H1 (cell line): ENCODE results near the gene RNF4. TPM values are rescaled to one million over a fixed set of nuclear protein-coding genes. Genes with fewer than 3 reads are reported as not detected.

Experiments
- CTCF ChIA-PET: fragments of 300-600 bp; sonication (Branson Sonifier 250); formaldehyde crosslinking; loops from one replicate; lab custom pipeline; 2021; ENCODE audit not compliant: partially characterized antibody; lab: Charles Lee
- POLR2A ChIA-PET: fragments of 300-600 bp; sonication (Branson Sonifier 250); formaldehyde crosslinking; loops from one replicate; lab custom pipeline; 2021; ENCODE audit warnings: inconsistent platforms; ENCODE audit not compliant: partially characterized antibody; lab: Charles Lee
- DNase-seq, 2 experiments: peaks; one replicate each; pipeline versions ENCODE4 v3.0.0 to v3.0.0-alpha.2; 2010 to 2022; ENCODE audit warnings: low spot score in 2 of 2, low read depth in 1 of 2, mixed read lengths in 1 of 2
- FAIRE-seq: peaks from 2 replicates; lab custom pipeline; 2011; peaks lifted over from hg19 to GRCh38; lab: Jason Lieb, UNC
- H2AFZ ChIP-seq: 2 replicates; pipeline ENCODE4 v1.8.1; 2012; ENCODE audit warnings: low read length, inconsistent platforms
- H2AK5ac ChIP-seq: 2 replicates; pipeline ENCODE4 v1.6.1; 2013; ENCODE audit warnings: low read depth, low read length
- H2BK120ac ChIP-seq: replicated peaks from 2 replicates; pipeline ENCODE3; 2013; ENCODE audit warnings: low read depth, low read length, inconsistent platforms
- H2BK12ac ChIP-seq: 2 replicates; pipeline ENCODE4 v1.6.1; 2013; ENCODE audit warnings: low read depth, low read length
- H2BK15ac ChIP-seq: 2 replicates; pipeline ENCODE4 v1.6.1; 2013; ENCODE audit warnings: low read length
- H2BK20ac ChIP-seq: 2 replicates; pipeline ENCODE4 v1.6.1; 2013; ENCODE audit warnings: low read length
- H2BK5ac ChIP-seq: 2 replicates; pipeline ENCODE4 v1.6.1; 2013; ENCODE audit warnings: low read depth, low read length
- H3K14ac ChIP-seq: 2 replicates; pipeline ENCODE4 v1.6.1; 2013; ENCODE audit warnings: inconsistent platforms; ENCODE audit not compliant: insufficient read length
- H3K18ac ChIP-seq: 2 replicates; pipeline ENCODE4 v1.6.1; 2013; ENCODE audit warnings: low read length; ENCODE audit errors: extremely low read depth
- H3K23ac ChIP-seq: 2 replicates; pipeline ENCODE4 v1.6.1; 2013; ENCODE audit warnings: inconsistent platforms; ENCODE audit not compliant: insufficient read length
- H3K23me2 ChIP-seq: 2 replicates; pipeline ENCODE4 v1.6.1; 2013; ENCODE audit warnings: low read depth, low read length
- H3K27ac ChIP-seq: 2 replicates; pipeline ENCODE4 v1.6.1; 2011; ENCODE audit warnings: low read depth, low read length, inconsistent platforms
- H3K27me3 ChIP-seq, 4 experiments: replicated peaks in 1 of 4; 1 replicate in 1 of 4; 2 replicates in 3 of 4; pipeline versions ENCODE4 v1.6.1 to v1.8.1; 2011 to 2013; ENCODE audit warnings: low read length in 3 of 4, mild to moderate bottlenecking in 3 of 4, inconsistent platforms in 2 of 4, mixed read lengths in 2 of 4, moderate library complexity in 1 of 4; ENCODE audit not compliant: control insufficient read depth in 3 of 4, insufficient read depth in 3 of 4; ENCODE audit errors: extremely low read depth in 1 of 4
- H3K36me3 ChIP-seq, 4 experiments: 2 replicates each; pipeline versions ENCODE4 v1.6.1 to v1.8.1; 2011 to 2013; ENCODE audit warnings: mild to moderate bottlenecking in 4 of 4, low read length in 3 of 4, moderate library complexity in 2 of 4, control low read depth in 1 of 4, inconsistent platforms in 1 of 4; ENCODE audit not compliant: insufficient read depth in 4 of 4, control insufficient read depth in 2 of 4
- H3K4ac ChIP-seq: replicated peaks from 2 replicates; pipeline ENCODE3; 2013; ENCODE audit warnings: low read length, low read depth, mixed read lengths, inconsistent platforms; ENCODE audit not compliant: insufficient read length
- H3K4me1 ChIP-seq, 4 experiments: replicated peaks in 1 of 4; 1 replicate in 1 of 4; 2 replicates in 3 of 4; pipeline versions ENCODE4 v1.6.1 to v1.8.1; 2011 to 2013; ENCODE audit warnings: low read length in 3 of 4, inconsistent platforms in 2 of 4, mixed read lengths in 1 of 4; ENCODE audit not compliant: insufficient read depth in 4 of 4, control insufficient read depth in 3 of 4
- H3K4me2 ChIP-seq, 2 experiments: 2 replicates each; pipeline versions ENCODE4 v1.6.1 to v1.8.1; 2011 to 2013; ENCODE audit warnings: low read depth in 2 of 2, low read length in 2 of 2, control low read depth in 1 of 2, inconsistent platforms in 1 of 2, mild to moderate bottlenecking in 1 of 2; ENCODE audit not compliant: insufficient read depth in 1 of 2
- H3K4me3 ChIP-seq, 4 experiments: fragments of 200-600, 300-600 bp in 1 of 4; sonication (generic), shearing (Covaris generic), sonication (Bioruptor Twin) in 1 of 4; 2 replicates each; pipeline versions ENCODE4 v1.5.1 to v1.8.1; 2011 to 2016; ENCODE audit warnings: low read length in 4 of 4, low read depth in 3 of 4, control low read depth in 2 of 4, inconsistent platforms in 2 of 4, mild to moderate bottlenecking in 2 of 4, mixed read lengths in 1 of 4, moderate library complexity in 1 of 4; ENCODE audit not compliant: insufficient read depth in 2 of 4; ENCODE audit errors: extremely low read depth in 1 of 4
- H3K56ac ChIP-seq: replicated peaks from 2 replicates; pipeline ENCODE3; 2013; ENCODE audit warnings: low read depth, mild to moderate bottlenecking, mixed read lengths, low read length, inconsistent platforms; ENCODE audit not compliant: insufficient read length
- H3K79me1 ChIP-seq: 2 replicates; pipeline ENCODE4 v1.6.1; 2013; ENCODE audit warnings: low read depth, low read length, control low read depth
- H3K79me2 ChIP-seq, 2 experiments: 2 replicates each; pipeline versions ENCODE4 v1.6.1 to v1.8.1; 2012 to 2013; ENCODE audit warnings: low read length in 2 of 2, mild to moderate bottlenecking in 2 of 2, inconsistent platforms in 1 of 2; ENCODE audit not compliant: insufficient read depth in 2 of 2, control insufficient read depth in 1 of 2
- H3K9ac ChIP-seq, 4 experiments: replicated peaks in 1 of 4; 1 replicate in 1 of 4; 2 replicates in 3 of 4; pipeline versions ENCODE4 v1.6.1 to v1.8.1; 2011 to 2013; ENCODE audit warnings: low read depth in 3 of 4, low read length in 3 of 4, control low read depth in 2 of 4, mild to moderate bottlenecking in 2 of 4, moderate library complexity in 2 of 4, inconsistent platforms in 1 of 4; ENCODE audit errors: extremely low read depth in 1 of 4
- H3K9me3 ChIP-seq, 2 experiments: 2 replicates each; pipeline versions ENCODE4 v1.6.1 to v1.8.1; 2012 to 2013; ENCODE audit warnings: mild to moderate bottlenecking in 2 of 2, moderate library complexity in 2 of 2, control low read depth in 1 of 2, inconsistent platforms in 1 of 2, low read depth in 1 of 2, low read length in 1 of 2, mixed read lengths in 1 of 2; ENCODE audit not compliant: insufficient read depth in 2 of 2
- H4K20me1 ChIP-seq, 2 experiments: replicated peaks in 1 of 2; 2 replicates each; pipeline versions ENCODE3 to v1.8.1; 2011 to 2013; ENCODE audit warnings: inconsistent platforms in 2 of 2, low read length in 2 of 2, mild to moderate bottlenecking in 1 of 2; ENCODE audit not compliant: insufficient read depth in 2 of 2, control insufficient read depth in 1 of 2
- H4K5ac ChIP-seq: 2 replicates; pipeline ENCODE4 v1.6.1; 2013; ENCODE audit warnings: low read length, low read depth, mixed read lengths, inconsistent platforms; ENCODE audit not compliant: insufficient read length
- H4K8ac ChIP-seq: 2 replicates; pipeline ENCODE4 v1.8.0; 2013; ENCODE audit warnings: mild to moderate bottlenecking, moderate library complexity, low read length, inconsistent platforms; ENCODE audit not compliant: insufficient read depth; ENCODE audit errors: extremely low read depth
- H4K91ac ChIP-seq: replicated peaks from 2 replicates; pipeline ENCODE3; 2013; ENCODE audit warnings: low read length, mixed read lengths, inconsistent platforms; ENCODE audit not compliant: insufficient read length
- CBX5 ChIP-seq: fragments of 300-800, 300-1000 bp; sonication (generic); IDR thresholded peaks from 2 replicates; pipeline ENCODE4 v1.7.1; 2016; ENCODE audit warnings: antibody characterized with exemption, low read length, low read depth
- GABPA ChIP-seq: IDR thresholded peaks from 2 replicates; pipeline ENCODE4 v1.6.1; 2011; ENCODE audit warnings: mild to moderate bottlenecking, low read length, moderate library complexity, borderline replicate concordance; ENCODE audit not compliant: insufficient read depth
- GTF2F1 ChIP-seq: IDR thresholded peaks from 2 replicates; pipeline ENCODE4 v1.6.1; 2012; ENCODE audit warnings: low read depth, low read length, improper control_type of control experiment, borderline replicate concordance
- POLR2AphosphoS5 ChIP-seq: IDR thresholded peaks from 2 replicates; pipeline ENCODE4 v1.6.1; 2011; ENCODE audit warnings: low read depth, low read length
- RAD21 ChIP-seq, 2 experiments: IDR thresholded peaks in 1 of 2; conservative IDR thresholded peaks in 1 of 2; 2 replicates each; pipeline ENCODE4 v1.6.1; 2011; ENCODE audit warnings: low read depth in 2 of 2, low read length in 2 of 2, improper control_type of control experiment in 1 of 2, inconsistent platforms in 1 of 2, mild to moderate bottlenecking in 1 of 2, moderate library complexity in 1 of 2
- RFX5 ChIP-seq: IDR thresholded peaks from 2 replicates; pipeline ENCODE4 v1.6.1; 2011; ENCODE audit warnings: low read depth, low read length, improper control_type of control experiment, borderline replicate concordance
- SIN3A ChIP-seq, 2 experiments: IDR thresholded peaks in 1 of 2; conservative IDR thresholded peaks in 1 of 2; 2 replicates each; pipeline ENCODE4 v1.6.1; 2011 to 2012; ENCODE audit warnings: low read length in 2 of 2, improper control_type of control experiment in 1 of 2, low read depth in 1 of 2, mild to moderate bottlenecking in 1 of 2
- SP4 ChIP-seq: IDR thresholded peaks from 2 replicates; pipeline ENCODE4 v1.6.1; 2012; ENCODE audit warnings: low read length, inconsistent platforms
- TEAD4 ChIP-seq: IDR thresholded peaks from 2 replicates; pipeline ENCODE4 v1.6.1; 2012; ENCODE audit warnings: low read depth, low read length, inconsistent platforms, mixed read lengths
- WGBS, 2 experiments: shearing (Covaris generic) in 1 of 2; methylation state at CpG; one replicate each; pipeline versions ENCODE4 v1.1.6 to v1.1.7; 2013 to 2015; ENCODE audit warnings: low lambda C conversion rate in 2 of 2, mixed read lengths in 2 of 2, inconsistent platforms in 1 of 2, low coverage in 1 of 2, missing lambda C conversion rate in 1 of 2; ENCODE audit not compliant: insufficient replicate concordance in 2 of 2, insufficient coverage in 1 of 2, insufficient read length in 1 of 2; ENCODE audit errors: extremely low coverage in 1 of 2, missing lambda C conversion rate in 1 of 2; 5-methylcytosine and 5-hydroxymethylcytosine counted together
- polyA plus RNA-seq, 7 experiments: library from polyadenylated mRNA; depleted of rRNA in 3 of 7; stranded (reverse) in 5 of 7; unstranded in 2 of 7; fragments of >200 nt in 5 of 7; fragments of 200-250 nt in 2 of 7; gene quantifications; 1 replicate in 5 of 7; 2 replicates in 1 of 7; 4 replicates in 1 of 7; pipeline versions ENCODE4 v1.2.1 to v1.2.3, GENCODE V29; 2011 to 2013; ENCODE audit warnings: missing spikeins in 2 of 7, mixed read lengths in 2 of 7
- total RNA-seq: library from RNA; stranded (reverse); fragmentation: NEBNext Ultra II Directional; extraction: Animal tissue kit (Norgen Biotek cat#: 25700); gene quantifications from 2 replicates; pipeline ENCODE4 v1.2.1, GENCODE V29; 2021
- TF ChIP-seq, protein P1 (sequence below): IDR thresholded peaks from 2 replicates; pipeline ENCODE4 v1.6.1; 2012; ENCODE audit warnings: low read length, inconsistent platforms

RNF4 gene
- total and polyA plus RNA-seq, 2 of the 8 experiments (the other 6 are each of a cell fraction or from before 2014, with no cell fraction given) = 68.2 to 78.9 TPM

DNA sequence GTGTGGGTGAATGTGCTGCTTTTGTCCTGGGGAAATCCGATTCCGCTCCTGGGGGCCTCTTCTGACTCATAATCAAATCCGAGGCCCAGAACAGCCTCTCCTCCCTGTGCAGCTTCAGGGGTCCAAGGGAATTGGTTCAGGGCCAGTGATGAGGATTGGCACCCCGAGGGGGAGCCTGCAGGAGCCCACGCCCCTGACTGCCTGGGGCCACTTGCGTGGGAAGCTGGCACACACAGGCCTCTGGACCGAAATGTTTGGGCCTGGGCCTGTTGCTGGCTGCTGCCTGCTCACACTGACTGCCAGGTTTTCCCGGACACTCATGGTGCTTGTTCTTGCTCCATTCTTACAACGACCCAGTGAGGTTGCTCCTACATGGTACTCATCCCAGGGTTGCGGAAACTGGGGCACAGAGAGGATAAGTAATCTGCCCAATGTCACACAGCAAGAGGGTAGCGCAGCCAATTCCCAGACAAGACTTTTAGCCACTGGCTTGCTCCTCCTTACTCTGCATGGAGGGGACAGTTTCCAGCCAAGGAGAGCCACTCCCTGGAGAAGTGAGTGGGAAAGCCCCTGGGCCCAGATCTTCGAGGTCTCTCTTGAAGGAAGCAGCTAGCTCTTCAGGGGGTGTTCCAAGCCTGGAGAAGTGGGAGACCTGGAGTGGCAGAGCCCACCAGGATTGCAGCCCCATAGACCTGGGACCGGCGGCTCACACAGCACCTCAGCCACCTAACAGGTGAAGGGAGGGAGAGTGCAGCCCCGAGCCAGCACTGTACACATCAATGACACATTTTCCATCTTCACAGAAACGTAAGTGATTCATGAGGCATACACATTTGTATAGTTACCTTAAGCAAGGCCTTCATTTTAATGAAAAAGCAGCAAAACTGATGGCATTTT, 29.8 kb upstream of the RNF4 start:
- CTCF ChIA-PET = interaction anchor here (1.2 to 6.2 kb wide), 4 partner anchors 11 to 219 kb away, joined by 7 to 40 read pairs (median 11); no protein-coding TSS in a partner anchor
- no peak for TF ChIP-seq RAD21 (IDR thresholded peaks at IDR 0.05 in 1 of 2, conservative IDR thresholded peaks at IDR 0.05 in 1 of 2; ENCODE audit: low read depth in 2 of 2, low read length in 2 of 2)
- no peak for TF ChIP-seq SP4
- TF ChIP-seq, protein P1, sequence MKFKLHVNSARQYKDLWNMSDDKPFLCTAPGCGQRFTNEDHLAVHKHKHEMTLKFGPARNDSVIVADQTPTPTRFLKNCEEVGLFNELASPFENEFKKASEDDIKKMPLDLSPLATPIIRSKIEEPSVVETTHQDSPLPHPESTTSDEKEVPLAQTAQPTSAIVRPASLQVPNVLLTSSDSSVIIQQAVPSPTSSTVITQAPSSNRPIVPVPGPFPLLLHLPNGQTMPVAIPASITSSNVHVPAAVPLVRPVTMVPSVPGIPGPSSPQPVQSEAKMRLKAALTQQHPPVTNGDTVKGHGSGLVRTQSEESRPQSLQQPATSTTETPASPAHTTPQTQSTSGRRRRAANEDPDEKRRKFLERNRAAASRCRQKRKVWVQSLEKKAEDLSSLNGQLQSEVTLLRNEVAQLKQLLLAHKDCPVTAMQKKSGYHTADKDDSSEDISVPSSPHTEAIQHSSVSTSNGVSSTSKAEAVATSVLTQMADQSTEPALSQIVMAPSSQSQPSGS = no peak
- no peak for TF ChIP-seq TEAD4
- TF ChIP-seq POLR2AphosphoS5 = no peak
- TF ChIP-seq RFX5 = no peak
- TF ChIP-seq SIN3A (conservative IDR thresholded peaks at IDR 0.05 in 1 of 2, IDR thresholded peaks at IDR 0.05 in 1 of 2; ENCODE audit: low read depth in 1 of 2, low read length in 2 of 2) = no peak
- TF ChIP-seq GTF2F1 = no peak
- no peak for TF ChIP-seq GABPA
- no peak for TF ChIP-seq CBX5

More for the DNA sequence above, 29.8 kb upstream of the RNF4 start:
- no peak for FAIRE-seq
- no peak overlapping the region for H3K4me3 ChIP-seq
- H4K20me1 ChIP-seq = no peaks in the 10 kb centered on the region
- no peak overlapping the region for H2BK20ac ChIP-seq
- POLR2A ChIA-PET = no interaction called here
- no peaks in the 10 kb centered on the region for H3K23me2 ChIP-seq
- peak overlapping the region; percentile 3 for H4K8ac ChIP-seq
- no peak for DNase-seq
- H3K79me2 ChIP-seq = no peaks in the 10 kb centered on the region
- no peak overlapping the region for H2AFZ ChIP-seq
- no peak overlapping the region for H4K5ac ChIP-seq
- no peak overlapping the region for H3K56ac ChIP-seq
- no peak overlapping the region for H2BK5ac ChIP-seq
- H3K14ac ChIP-seq = no peak overlapping the region
- H3K4me1 ChIP-seq = peaks cover 0 to 2% (median 0%) of the 10 kb centered on the region in 4 experiments; a peak in 3 of 7 replicates
- no peak overlapping the region for H4K91ac ChIP-seq
- no peaks in the 10 kb centered on the region for H3K36me3 ChIP-seq
- no peak overlapping the region for H3K27ac ChIP-seq
- H3K79me1 ChIP-seq = no peaks in the 10 kb centered on the region
- H2BK12ac ChIP-seq = no peak overlapping the region
- no peaks in the 10 kb centered on the region for H3K9me3 ChIP-seq
- H3K9ac ChIP-seq = no peak overlapping the region
- H3K27me3 ChIP-seq = no peaks in the 10 kb centered on the region
- no peak overlapping the region for H2BK15ac ChIP-seq
- WGBS, 2 experiments = 88% methylated on average over 16 of the region's 16 CpGs; no CpG with 5 or more reads in 1 of the 2 experiments
- H3K4me2 ChIP-seq = no peak overlapping the region
- H2AK5ac ChIP-seq = peak overlapping the region; percentile 28; the same call in 1 of the 2 replicates
- H3K23ac ChIP-seq = no peak overlapping the region
- H3K18ac ChIP-seq = no peak overlapping the region
- H2BK120ac ChIP-seq = no peak overlapping the region
- H3K4ac ChIP-seq = no peak overlapping the region
